Muscle layer of duodenum (tissue), 2 donors: ENCODE data around the gene EXOC6B.

ENCODE experiments used
- H3K27ac ChIP-seq: one replicate; pipeline ENCODE4 v1.7.0; 2013; ENCODE audit warnings: mild to moderate bottlenecking, low read length
- H3K27me3 ChIP-seq: one replicate; pipeline ENCODE4 v1.7.0; 2013; ENCODE audit warnings: low read depth, mild to moderate bottlenecking, control low read depth, low read length
- H3K36me3 ChIP-seq, 2 donors: one replicate each; pipeline ENCODE4 v1.7.0; 2013; ENCODE audit warnings: low read length in 2 of 2, control low read depth in 1 of 2, mild to moderate bottlenecking in 1 of 2; ENCODE audit not compliant: insufficient read depth in 2 of 2, control insufficient read depth in 1 of 2
- H3K4me1 ChIP-seq, 2 donors: one replicate each; pipeline ENCODE4 v1.7.0; 2013; ENCODE audit warnings: low read length in 2 of 2, mild to moderate bottlenecking in 2 of 2, control low read depth in 1 of 2, moderate library complexity in 1 of 2; ENCODE audit not compliant: insufficient read depth in 2 of 2, control insufficient read depth in 1 of 2
- H3K4me3 ChIP-seq, 2 donors: one replicate each; pipeline ENCODE4 v1.7.0; 2013; ENCODE audit warnings: low read length in 2 of 2, low read depth in 1 of 2, mild to moderate bottlenecking in 1 of 2
- H3K9me3 ChIP-seq, 2 donors: one replicate each; pipeline ENCODE4 v1.7.0; 2013; ENCODE audit warnings: low read length in 2 of 2, control low read depth in 1 of 2, mild to moderate bottlenecking in 1 of 2; ENCODE audit not compliant: control insufficient read depth in 1 of 2
- donor health status: healthy.

Gene EXOC6B

GRCh38 chr2:72222829-72223564 is 602.8 kb downstream of the EXOC6B start:
- Histone ChIP-seq H3K27ac (no peak overlapping the region), H3K4me3 (no peak overlapping the region), H3K36me3 (no peaks in the 10 kb centered on the region), H3K4me1 (no peaks in the 10 kb centered on the region), H3K27me3 (no peaks in the 10 kb centered on the region), H3K9me3 (no peaks in the 10 kb centered on the region)

- Histone ChIP-seq H3K27ac (no peak overlapping the region), H3K4me1 (no peaks in the 10 kb centered on the region), H3K36me3 (no peaks in the 10 kb centered on the region), H3K27me3 (no peaks in the 10 kb centered on the region), H3K9me3 (no peaks in the 10 kb centered on the region), H3K4me3 (no peak overlapping the region)
These were observed 605.7 kb downstream of the EXOC6B start for GRCh38 chr2:72220170-72220569.

GRCh38 chr2:72214429-72215143 is 611.2 kb downstream of the EXOC6B start:
- no peaks in the 10 kb centered on the region for H3K9me3 ChIP-seq
- no peak overlapping the region for H3K27ac ChIP-seq
- no peaks in the 10 kb centered on the region for H3K4me1 ChIP-seq
- no peaks in the 10 kb centered on the region for H3K27me3 ChIP-seq
- no peaks in the 10 kb centered on the region for H3K36me3 ChIP-seq
- H3K4me3 ChIP-seq: no peak overlapping the region

GRCh38 chr2:72212486-72212855 is 613.4 kb downstream of the EXOC6B start:
- H3K27me3 ChIP-seq: no peaks in the 10 kb centered on the region
- no peaks in the 10 kb centered on the region for H3K9me3 ChIP-seq
- no peaks in the 10 kb centered on the region for H3K36me3 ChIP-seq
- no peak overlapping the region for H3K4me3 ChIP-seq
- no peaks in the 10 kb centered on the region for H3K4me1 ChIP-seq
- H3K27ac ChIP-seq: no peak overlapping the region

- no peaks in the 10 kb centered on the region for H3K4me1 ChIP-seq
- H3K36me3 ChIP-seq: no peaks in the 10 kb centered on the region
- no peaks in the 10 kb centered on the region for H3K27me3 ChIP-seq
- no peak overlapping the region for H3K27ac ChIP-seq
- no peak overlapping the region for H3K4me3 ChIP-seq
- H3K9me3 ChIP-seq: no peaks in the 10 kb centered on the region
These were observed 613.9 kb downstream of the EXOC6B start for GRCh38 chr2:72211777-72212485.

GRCh38 chr2:72211350-72211749 is 614.5 kb downstream of the EXOC6B start:
- Histone ChIP-seq H3K27me3 (no peaks in the 10 kb centered on the region), H3K9me3 (no peaks in the 10 kb centered on the region), H3K27ac (no peak overlapping the region), H3K4me3 (no peak overlapping the region), H3K4me1 (no peaks in the 10 kb centered on the region), H3K36me3 (no peaks in the 10 kb centered on the region)

- H3K9me3 ChIP-seq: no peaks in the 10 kb centered on the region
- no peak overlapping the region for H3K4me3 ChIP-seq
- no peaks in the 10 kb centered on the region for H3K36me3 ChIP-seq
- peaks cover 4 to 8% of the 10 kb centered on the region in 2 donors for H3K4me1 ChIP-seq
- H3K27me3 ChIP-seq: no peaks in the 10 kb centered on the region
- H3K27ac ChIP-seq: no peak overlapping the region
These were observed 615.4 kb downstream of the EXOC6B start for GRCh38 chr2:72210470-72210869.

- Histone ChIP-seq H3K4me3 (no peak overlapping the region), H3K27me3 (no peaks in the 10 kb centered on the region), H3K27ac (no peak overlapping the region), H3K4me1 (peaks cover 12 to 19% of the 10 kb centered on the region in 2 donors), H3K9me3 (no peaks in the 10 kb centered on the region), H3K36me3 (no peaks in the 10 kb centered on the region)
These were observed 617.6 kb downstream of the EXOC6B start for GRCh38 chr2:72208225-72208624.

GRCh38 chr2:72207334-72207733 is 618.5 kb downstream of the EXOC6B start:
- peaks cover 12 to 19% of the 10 kb centered on the region in 2 donors for H3K4me1 ChIP-seq

GRCh38 chr2:72205504-72205881 is 620.3 kb downstream of the EXOC6B start:
- H3K27me3 ChIP-seq: no peaks in the 10 kb centered on the region
- no peaks in the 10 kb centered on the region for H3K36me3 ChIP-seq
- no peak overlapping the region for H3K4me3 ChIP-seq
- no peaks in the 10 kb centered on the region for H3K9me3 ChIP-seq
- H3K27ac ChIP-seq: peak overlapping the region; percentile 47
- H3K4me1 ChIP-seq: peaks cover 12 to 19% of the 10 kb centered on the region in 2 donors

More at GRCh38 chr2:72207334-72207733, 618.5 kb downstream of the EXOC6B start:
- H3K36me3 ChIP-seq: no peaks in the 10 kb centered on the region
- H3K27me3 ChIP-seq: no peaks in the 10 kb centered on the region
- no peaks in the 10 kb centered on the region for H3K9me3 ChIP-seq
- H3K4me3 ChIP-seq: no peak overlapping the region
- H3K27ac ChIP-seq: no peak overlapping the region

GRCh38 chr2:72204786-72205503 is 620.9 kb downstream of the EXOC6B start:
- peak overlapping the region; percentile 47 for H3K27ac ChIP-seq
- no peaks in the 10 kb centered on the region for H3K36me3 ChIP-seq
- no peaks in the 10 kb centered on the region for H3K9me3 ChIP-seq
- no peak overlapping the region for H3K4me3 ChIP-seq
- peaks cover 12 to 19% of the 10 kb centered on the region in 2 donors for H3K4me1 ChIP-seq
- H3K27me3 ChIP-seq: no peaks in the 10 kb centered on the region
